ENCODE measurements around the gene ENTPD8. TPM values are rescaled to one million over a fixed set of nuclear protein-coding genes. Genes with fewer than 3 reads are reported as not detected.
"Not testable (repeated sequence)": the region's sequence is repeated elsewhere in the genome, so short reads cannot be mapped to it uniquely, and the experiment has no call there.

The ENTPD8 gene
- polyA plus RNA-seq, 2 donors: 0.04 to 0.05 TPM

DNA sequence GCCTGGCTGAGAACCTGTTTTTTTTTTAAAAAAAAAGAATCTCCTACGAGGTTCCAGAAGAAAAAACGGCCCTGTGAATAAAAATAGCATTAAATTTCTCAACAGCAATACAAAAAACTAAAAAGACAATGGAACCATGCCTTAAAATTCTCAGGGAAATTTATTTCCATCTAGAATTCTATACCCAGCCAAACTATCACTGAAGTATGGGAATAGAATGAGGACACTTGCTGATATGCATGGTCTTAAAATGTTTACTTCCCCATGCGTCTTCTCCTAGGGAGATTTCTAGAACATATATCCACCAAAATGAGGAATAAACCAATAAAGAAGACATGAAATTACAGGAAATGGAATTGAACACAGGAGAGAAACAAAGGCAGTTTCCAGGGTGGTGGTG is 34.5 kb upstream of the ENTPD8 start:
- H3K4me1 ChIP-seq (ENCODE audit: control insufficient read depth in 2 of 2, insufficient read depth in 2 of 2, low read length in 1 of 2): no peaks in the 10 kb centered on the region
- no peaks in the 10 kb centered on the region for H3K36me3 ChIP-seq (ENCODE audit: control insufficient read depth in 2 of 2, insufficient read depth in 2 of 2, low read length in 1 of 2)
- WGBS, 2 donors: 83 to 84% methylated on average over 3 of the region's 3 CpGs
- H3K27me3 ChIP-seq (ENCODE audit: control insufficient read depth in 1 of 2, insufficient read depth in 2 of 2, low read length in 2 of 2): no peaks in the 10 kb centered on the region
- H3K4me3 ChIP-seq (ENCODE audit: low read depth in 1 of 2, low read length in 2 of 2): no peak overlapping the region
- no peak overlapping the region for H3K27ac ChIP-seq (ENCODE audit: low read depth in 2 of 2, low read length in 1 of 2)
- peaks cover 0 to 4% of the 10 kb centered on the region in 2 donors for H3K9me3 ChIP-seq (ENCODE audit: control insufficient read depth in 2 of 2, insufficient read depth in 1 of 2, low read depth in 1 of 2, low read length in 1 of 2)

DNA sequence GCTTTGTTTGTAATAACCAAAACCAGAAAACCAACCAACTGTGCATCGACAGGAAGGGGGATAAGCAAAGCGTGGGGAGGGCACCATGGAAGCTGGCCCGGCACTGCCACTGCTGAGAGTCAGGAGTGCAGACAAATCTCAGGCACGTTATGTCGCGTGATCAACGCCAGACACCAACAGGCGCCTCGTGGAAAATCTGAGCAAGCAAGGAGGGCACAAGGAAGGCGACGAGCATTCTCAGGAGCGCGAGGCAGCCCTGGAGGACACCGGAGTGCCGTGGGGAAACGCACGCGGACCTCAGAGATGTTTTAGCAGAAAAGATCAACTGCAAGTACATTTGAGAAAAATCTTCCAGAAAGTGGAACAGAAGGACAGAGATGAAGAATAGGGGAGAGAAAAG is 33.1 kb upstream of the ENTPD8 start:
- no peaks in the 10 kb centered on the region for H3K27me3 ChIP-seq (ENCODE audit: control insufficient read depth in 1 of 2, insufficient read depth in 2 of 2, low read length in 2 of 2)
- H3K27ac ChIP-seq (ENCODE audit: low read depth in 2 of 2, low read length in 1 of 2): no peak overlapping the region
- no peaks in the 10 kb centered on the region for H3K36me3 ChIP-seq (ENCODE audit: control insufficient read depth in 2 of 2, insufficient read depth in 2 of 2, low read length in 1 of 2)
- 94% methylated on average over 18 of the region's 18 CpGs for WGBS, 2 donors
- H3K9me3 ChIP-seq (ENCODE audit: control insufficient read depth in 2 of 2, insufficient read depth in 1 of 2, low read depth in 1 of 2, low read length in 1 of 2): peaks cover 0 to 4% of the 10 kb centered on the region in 2 donors
- no peak overlapping the region for H3K4me3 ChIP-seq (ENCODE audit: low read depth in 1 of 2, low read length in 2 of 2)
- H3K4me1 ChIP-seq (ENCODE audit: control insufficient read depth in 2 of 2, insufficient read depth in 2 of 2, low read length in 1 of 2): no peaks in the 10 kb centered on the region

DNA sequence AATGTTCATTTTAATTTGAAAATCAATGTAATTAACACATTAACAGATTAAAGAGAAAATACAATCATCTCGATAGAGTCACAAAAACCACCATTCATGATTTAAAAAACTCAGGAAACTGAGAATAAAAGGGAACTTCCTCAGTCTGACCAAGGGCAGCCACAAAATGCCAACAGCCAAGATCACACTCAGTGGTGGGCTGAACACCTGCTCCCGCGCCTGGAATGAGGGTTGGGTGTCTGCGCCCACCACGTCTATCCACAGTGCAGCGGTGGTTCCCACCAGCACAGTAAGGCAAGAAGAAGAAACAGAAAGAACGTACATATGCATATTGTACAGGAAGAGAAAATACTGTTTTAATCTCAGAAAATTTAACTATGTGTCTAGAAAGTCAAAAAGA is 29.6 kb upstream of the ENTPD8 start:
- H3K4me3 ChIP-seq (ENCODE audit: low read depth in 1 of 2, low read length in 2 of 2): no peak overlapping the region
- H3K9me3 ChIP-seq (ENCODE audit: control insufficient read depth in 2 of 2, insufficient read depth in 1 of 2, low read depth in 1 of 2, low read length in 1 of 2): peaks cover 0 to 2% of the 10 kb centered on the region in 2 donors
- H3K4me1 ChIP-seq (ENCODE audit: control insufficient read depth in 2 of 2, insufficient read depth in 2 of 2, low read length in 1 of 2): no peaks in the 10 kb centered on the region
- no peaks in the 10 kb centered on the region for H3K27me3 ChIP-seq (ENCODE audit: control insufficient read depth in 1 of 2, insufficient read depth in 2 of 2, low read length in 2 of 2)
- no peak overlapping the region for H3K27ac ChIP-seq (ENCODE audit: low read depth in 2 of 2, low read length in 1 of 2)
- 70 to 75% methylated on average over 7 of the region's 7 CpGs for WGBS, 2 donors
- H3K36me3 ChIP-seq (ENCODE audit: control insufficient read depth in 2 of 2, insufficient read depth in 2 of 2, low read length in 1 of 2): no peaks in the 10 kb centered on the region

DNA sequence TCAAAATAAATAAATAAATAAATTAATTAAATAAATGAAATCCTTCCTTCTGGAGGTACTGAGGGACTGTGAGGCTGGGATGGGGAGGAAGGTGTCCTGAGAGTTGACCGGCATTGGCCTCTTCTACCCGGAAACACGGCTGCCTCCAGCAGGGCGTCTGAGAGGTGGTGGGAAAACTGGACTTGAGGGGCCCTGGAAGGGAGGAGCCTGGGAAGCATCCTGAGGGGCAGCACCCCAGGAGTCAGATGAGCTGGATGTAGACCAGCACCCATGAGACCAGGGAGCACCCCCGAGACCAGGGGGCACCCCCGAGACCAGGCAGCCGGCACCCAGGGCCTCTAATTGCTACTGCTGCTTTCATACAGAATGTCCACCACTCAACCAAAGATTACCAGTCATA is 26.7 kb upstream of the ENTPD8 start:
- Histone ChIP-seq H3K9me3 (ENCODE audit: control insufficient read depth in 2 of 2, insufficient read depth in 1 of 2, low read depth in 1 of 2, low read length in 1 of 2) (peaks cover 0 to 1% of the 10 kb centered on the region in 2 donors), H3K4me1 (ENCODE audit: control insufficient read depth in 2 of 2, insufficient read depth in 2 of 2, low read length in 1 of 2) (no peaks in the 10 kb centered on the region), H3K27me3 (ENCODE audit: control insufficient read depth in 1 of 2, insufficient read depth in 2 of 2, low read length in 2 of 2) (no peaks in the 10 kb centered on the region), H3K4me3 (ENCODE audit: low read depth in 1 of 2, low read length in 2 of 2) (no peak overlapping the region), H3K36me3 (ENCODE audit: control insufficient read depth in 2 of 2, insufficient read depth in 2 of 2, low read length in 1 of 2) (no peaks in the 10 kb centered on the region), H3K27ac (ENCODE audit: low read depth in 2 of 2, low read length in 1 of 2) (no peak overlapping the region)
- 96 to 100% methylated on average over 7 of the region's 7 CpGs for WGBS, 2 donors

DNA sequence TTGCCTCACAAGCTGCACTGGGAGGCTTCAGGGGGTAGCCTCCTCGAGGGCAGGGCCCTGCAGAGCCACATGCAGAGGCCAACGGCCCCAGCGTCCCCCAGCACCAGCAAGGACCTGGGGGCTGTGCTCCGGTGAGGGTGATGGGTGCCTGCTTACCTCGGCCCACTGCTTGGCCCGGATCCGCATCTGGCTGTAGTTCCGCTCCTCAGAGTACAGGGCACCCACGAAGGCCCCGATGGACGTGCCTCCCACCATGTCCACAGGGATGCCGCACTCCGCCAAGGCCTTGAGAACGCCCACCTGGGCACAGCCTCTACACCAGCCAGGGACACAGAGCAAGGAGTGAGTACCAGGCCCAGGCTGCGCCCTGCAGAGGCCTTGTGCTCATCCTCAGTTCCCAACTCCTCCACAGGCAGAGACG is 26.0 kb upstream of the ENTPD8 start:
- 90 to 94% methylated on average over 16 of the region's 16 CpGs for WGBS, 2 donors

DNA sequence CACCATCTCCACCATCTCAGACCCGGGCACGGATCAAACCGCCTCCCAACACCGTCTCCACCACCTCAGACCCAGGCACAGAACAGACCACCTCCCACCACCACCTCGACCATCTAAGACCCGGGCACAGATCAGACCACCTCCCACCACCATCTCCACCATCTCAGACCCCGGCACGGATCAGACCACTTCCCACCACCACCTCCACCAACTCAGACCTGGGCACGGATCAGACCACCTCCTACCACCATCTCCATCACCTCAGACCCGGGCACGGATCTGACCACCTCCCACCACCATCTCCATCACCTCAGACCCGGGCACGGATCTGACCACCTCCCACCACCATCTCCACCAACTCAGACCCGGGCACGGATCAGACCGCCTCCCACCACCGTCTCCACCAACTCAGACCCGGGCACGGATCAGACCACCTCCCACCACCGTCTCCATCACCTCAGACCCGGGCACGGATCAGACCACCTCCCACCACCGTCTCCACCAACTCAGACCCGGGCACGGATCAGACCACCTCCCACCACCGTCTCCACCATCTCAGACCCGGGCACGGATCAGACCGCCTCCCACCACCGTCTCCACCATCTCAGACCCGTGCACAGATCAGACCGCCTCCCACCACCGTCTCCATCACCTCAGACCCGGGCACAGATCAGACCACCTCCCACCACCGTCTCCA is 25.4 kb upstream of the ENTPD8 start:
- 92 to 93% methylated on average over 35 of the region's 35 CpGs for WGBS, 2 donors
- H3K36me3 ChIP-seq (ENCODE audit: control insufficient read depth in 2 of 2, insufficient read depth in 2 of 2, low read length in 1 of 2); H3K27me3 ChIP-seq (ENCODE audit: control insufficient read depth in 1 of 2, insufficient read depth in 2 of 2, low read length in 2 of 2); H3K4me3 ChIP-seq (ENCODE audit: low read depth in 1 of 2, low read length in 2 of 2); H3K9me3 ChIP-seq (ENCODE audit: control insufficient read depth in 2 of 2, insufficient read depth in 1 of 2, low read depth in 1 of 2, low read length in 1 of 2); H3K27ac ChIP-seq (ENCODE audit: low read depth in 2 of 2, low read length in 1 of 2); H3K4me1 ChIP-seq (ENCODE audit: control insufficient read depth in 2 of 2, insufficient read depth in 2 of 2, low read length in 1 of 2): not testable (repeated sequence)

More for the DNA sequence above, 26.0 kb upstream of the ENTPD8 start:
- Histone ChIP-seq H3K27me3 (ENCODE audit: control insufficient read depth in 1 of 2, insufficient read depth in 2 of 2, low read length in 2 of 2) (no peaks in the 10 kb centered on the region), H3K27ac (ENCODE audit: low read depth in 2 of 2, low read length in 1 of 2) (no peak overlapping the region), H3K36me3 (ENCODE audit: control insufficient read depth in 2 of 2, insufficient read depth in 2 of 2, low read length in 1 of 2) (no peaks in the 10 kb centered on the region), H3K4me3 (ENCODE audit: low read depth in 1 of 2, low read length in 2 of 2) (no peak overlapping the region), H3K9me3 (ENCODE audit: control insufficient read depth in 2 of 2, insufficient read depth in 1 of 2, low read depth in 1 of 2, low read length in 1 of 2) (no peaks in the 10 kb centered on the region), H3K4me1 (ENCODE audit: control insufficient read depth in 2 of 2, insufficient read depth in 2 of 2, low read length in 1 of 2) (no peaks in the 10 kb centered on the region)

DNA sequence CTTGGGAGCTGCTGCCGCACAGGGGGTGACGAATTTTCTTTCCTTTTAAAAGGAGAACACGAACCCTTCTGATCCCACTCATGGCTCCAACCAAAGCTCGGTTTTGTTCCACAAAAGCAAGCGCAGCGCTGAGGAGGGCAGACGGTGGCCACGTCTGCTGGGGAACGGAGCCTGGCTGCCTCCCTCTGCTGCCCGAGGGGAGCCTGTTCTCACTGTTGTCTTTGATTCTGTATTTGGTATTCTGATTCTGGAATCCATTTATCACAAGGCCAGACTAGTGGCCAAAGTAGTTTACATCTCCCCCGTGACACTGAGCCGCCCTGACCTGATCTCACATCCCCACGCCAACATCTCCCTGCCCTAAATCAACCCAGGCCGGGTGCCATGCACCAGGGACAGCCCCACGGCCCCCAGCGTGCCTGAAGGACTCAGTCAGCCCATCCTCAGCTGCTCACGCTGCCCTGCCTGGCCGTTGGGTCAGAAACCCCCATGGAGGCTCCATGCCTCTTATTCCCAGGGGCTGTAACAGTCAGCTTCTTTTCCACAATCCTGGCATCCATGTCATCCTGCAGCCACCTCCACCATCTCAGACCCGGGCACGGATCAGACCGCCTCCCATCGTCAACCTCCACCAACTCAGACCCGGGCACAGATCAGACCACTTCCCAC is 24.7 kb upstream of the ENTPD8 start:
- Histone ChIP-seq H3K27ac (ENCODE audit: low read depth in 2 of 2, low read length in 1 of 2) (no peak overlapping the region), H3K4me1 (ENCODE audit: control insufficient read depth in 2 of 2, insufficient read depth in 2 of 2, low read length in 1 of 2) (no peaks in the 10 kb centered on the region), H3K36me3 (ENCODE audit: control insufficient read depth in 2 of 2, insufficient read depth in 2 of 2, low read length in 1 of 2) (peaks cover 0 to 3% of the 10 kb centered on the region in 2 donors), H3K4me3 (ENCODE audit: low read depth in 1 of 2, low read length in 2 of 2) (no peak overlapping the region), H3K9me3 (ENCODE audit: control insufficient read depth in 2 of 2, insufficient read depth in 1 of 2, low read depth in 1 of 2, low read length in 1 of 2) (no peaks in the 10 kb centered on the region), H3K27me3 (ENCODE audit: control insufficient read depth in 1 of 2, insufficient read depth in 2 of 2, low read length in 2 of 2) (no peaks in the 10 kb centered on the region)
- WGBS, 2 donors: 87 to 90% methylated on average over 23 of the region's 23 CpGs

DNA sequence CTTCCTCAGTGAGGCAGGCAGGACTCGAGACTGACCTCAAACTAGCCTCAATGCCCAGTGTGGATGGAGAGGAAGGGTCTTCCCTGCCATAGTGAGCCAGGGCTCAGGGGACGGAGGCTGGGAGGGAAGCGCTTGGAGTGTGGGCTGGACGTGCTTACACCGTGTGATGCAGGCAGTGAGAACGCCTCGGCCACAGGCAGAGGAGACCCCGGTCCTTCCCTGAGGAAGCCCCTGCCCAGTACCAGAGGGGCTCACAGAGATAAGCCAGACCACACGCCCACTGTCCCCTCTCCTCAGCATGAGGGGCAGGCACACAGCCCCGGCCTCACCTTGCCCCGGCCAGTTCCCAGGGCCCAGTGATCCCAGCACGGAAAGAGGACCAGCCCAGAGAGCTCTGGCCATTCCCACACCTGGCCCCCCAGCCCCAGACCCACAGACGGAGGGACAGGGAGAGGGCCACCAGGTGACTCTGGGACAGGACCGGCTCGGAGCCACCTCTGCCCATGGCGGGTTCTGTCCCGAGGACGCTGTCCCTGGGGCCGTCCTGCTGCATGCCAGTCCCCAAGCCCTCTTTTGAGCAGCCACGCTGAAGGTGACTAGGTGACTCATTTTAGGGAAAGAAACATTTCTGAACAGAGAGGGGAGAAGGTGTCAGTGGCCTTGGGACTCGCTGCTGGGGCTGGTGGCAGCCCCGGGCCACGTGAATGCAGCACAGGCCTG is 24.0 kb upstream of the ENTPD8 start:
- 90 to 92% methylated on average over 23 of the region's 23 CpGs for WGBS, 2 donors
- peaks cover 0 to 3% of the 10 kb centered on the region in 2 donors for H3K36me3 ChIP-seq (ENCODE audit: control insufficient read depth in 2 of 2, insufficient read depth in 2 of 2, low read length in 1 of 2)

DNA sequence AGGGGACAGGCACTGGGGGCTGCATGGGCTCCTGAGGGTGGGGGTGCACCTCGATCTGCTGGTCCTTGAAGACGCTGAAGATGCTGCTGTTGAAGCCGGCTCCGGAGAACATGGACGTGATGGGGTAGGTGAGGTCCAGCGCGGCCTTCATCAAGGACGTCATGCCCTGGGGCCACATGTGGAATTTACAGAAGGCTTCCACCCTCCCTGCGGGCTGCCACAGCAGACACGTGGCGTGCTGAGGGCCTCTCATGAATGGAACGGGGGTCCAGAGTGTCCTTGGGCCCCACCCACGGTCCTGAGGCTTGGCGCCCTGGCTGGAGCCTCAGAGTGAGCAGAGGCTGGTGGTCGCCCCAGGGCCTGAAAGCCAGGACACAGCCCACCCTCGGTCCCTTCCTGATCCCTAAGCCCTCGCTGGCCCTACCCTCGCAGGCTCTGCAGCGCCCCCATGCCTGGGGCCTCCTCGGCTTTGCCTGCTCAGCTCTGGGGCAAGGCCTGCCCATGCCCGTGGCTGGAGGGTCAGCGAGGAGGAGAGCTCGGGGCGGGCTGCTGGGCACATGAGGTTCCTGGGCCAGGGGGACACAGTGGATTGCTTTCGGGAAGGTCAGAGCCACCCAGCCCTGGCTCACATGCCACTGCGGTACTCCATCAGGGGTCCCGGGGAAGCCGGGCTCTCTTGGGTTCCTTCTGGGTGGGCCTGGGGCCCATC is 23.3 kb upstream of the ENTPD8 start:
- no peaks in the 10 kb centered on the region for H3K27me3 ChIP-seq (ENCODE audit: control insufficient read depth in 1 of 2, insufficient read depth in 2 of 2, low read length in 2 of 2)
- H3K4me1 ChIP-seq (ENCODE audit: control insufficient read depth in 2 of 2, insufficient read depth in 2 of 2, low read length in 1 of 2): peaks cover 0 to 5% of the 10 kb centered on the region in 2 donors
- no peak overlapping the region for H3K27ac ChIP-seq (ENCODE audit: low read depth in 2 of 2, low read length in 1 of 2)
- no peak overlapping the region for H3K4me3 ChIP-seq (ENCODE audit: low read depth in 1 of 2, low read length in 2 of 2)
- no peaks in the 10 kb centered on the region for H3K9me3 ChIP-seq (ENCODE audit: control insufficient read depth in 2 of 2, insufficient read depth in 1 of 2, low read depth in 1 of 2, low read length in 1 of 2)
- peaks cover 0 to 3% of the 10 kb centered on the region in 2 donors for H3K36me3 ChIP-seq (ENCODE audit: control insufficient read depth in 2 of 2, insufficient read depth in 2 of 2, low read length in 1 of 2)
- WGBS, 2 donors: 95% methylated on average over 27 to 28 of the region's 28 CpGs

More for the DNA sequence above, 24.0 kb upstream of the ENTPD8 start:
- Histone ChIP-seq H3K9me3 (ENCODE audit: control insufficient read depth in 2 of 2, insufficient read depth in 1 of 2, low read depth in 1 of 2, low read length in 1 of 2) (no peaks in the 10 kb centered on the region), H3K27ac (ENCODE audit: low read depth in 2 of 2, low read length in 1 of 2) (no peak overlapping the region), H3K4me3 (ENCODE audit: low read depth in 1 of 2, low read length in 2 of 2) (no peak overlapping the region), H3K27me3 (ENCODE audit: control insufficient read depth in 1 of 2, insufficient read depth in 2 of 2, low read length in 2 of 2) (no peaks in the 10 kb centered on the region), H3K4me1 (ENCODE audit: control insufficient read depth in 2 of 2, insufficient read depth in 2 of 2, low read length in 1 of 2) (peaks cover 0 to 2% of the 10 kb centered on the region in 2 donors)
